B cell (primary cell): ENCODE measurements around the gene RASGEF1B.

Experiments used
- CTCF ChIP-seq: fragments of 200-600 bp; IDR thresholded peaks from one replicate; pipeline ENCODE4 v1.8.0; 2022; ENCODE audit warnings: antibody characterized with exemption, mild to moderate bottlenecking
- EZH2 ChIP-seq: IDR thresholded peaks from 2 replicates; pipeline ENCODE4 v1.6.1; 2012; ENCODE audit warnings: borderline replicate concordance, low read depth, mild to moderate bottlenecking, moderate library complexity, low read length; ENCODE audit not compliant: insufficient read depth, poor library complexity, severe bottlenecking

DNA sequence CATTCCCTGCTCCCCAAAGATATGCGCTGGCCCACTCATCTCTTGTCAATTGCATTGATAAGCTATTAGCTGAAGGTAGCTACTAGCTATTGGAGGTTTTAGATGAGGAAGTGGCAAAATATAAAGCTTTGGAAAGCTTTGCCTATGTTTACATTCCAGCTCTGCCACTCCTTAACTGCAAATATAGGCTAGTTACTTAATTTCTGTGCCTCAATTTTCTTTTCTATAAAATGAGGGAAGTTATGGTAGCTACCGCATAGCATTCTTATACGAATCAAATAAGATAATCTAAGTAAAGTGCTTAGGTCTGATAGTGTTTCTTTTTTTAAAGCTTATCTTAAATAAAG lies 47.7 kb upstream of the RASGEF1B start:
- no peak for TF ChIP-seq CTCF
- no peak for TF ChIP-seq EZH2
